ENCODE data around the gene TBC1D30.

TBC1D30 gene

DNA sequence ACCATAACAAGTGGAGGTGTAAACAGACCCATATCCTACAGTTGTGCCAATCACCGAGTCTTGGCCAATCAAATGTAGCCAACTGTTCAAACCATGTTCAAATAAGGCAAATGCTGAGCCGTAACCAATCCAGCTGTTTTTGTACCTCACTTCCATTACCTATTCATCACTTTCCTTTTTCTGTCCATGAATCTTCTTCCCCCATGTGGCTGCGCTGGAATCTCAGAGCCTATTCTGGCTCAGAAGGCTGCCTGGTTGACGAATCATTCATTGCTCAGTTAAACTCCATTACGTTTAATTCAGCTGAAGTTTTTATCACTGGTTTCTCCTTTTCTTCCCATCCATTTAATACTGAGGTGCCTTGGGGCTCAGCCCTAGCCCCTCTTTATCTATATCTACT lies 71.1 kb downstream of the TBC1D30 start:
- no peak for TF ChIP-seq ZFX (IDR thresholded peaks at IDR 0.05)
- TF ChIP-seq, protein P1, sequence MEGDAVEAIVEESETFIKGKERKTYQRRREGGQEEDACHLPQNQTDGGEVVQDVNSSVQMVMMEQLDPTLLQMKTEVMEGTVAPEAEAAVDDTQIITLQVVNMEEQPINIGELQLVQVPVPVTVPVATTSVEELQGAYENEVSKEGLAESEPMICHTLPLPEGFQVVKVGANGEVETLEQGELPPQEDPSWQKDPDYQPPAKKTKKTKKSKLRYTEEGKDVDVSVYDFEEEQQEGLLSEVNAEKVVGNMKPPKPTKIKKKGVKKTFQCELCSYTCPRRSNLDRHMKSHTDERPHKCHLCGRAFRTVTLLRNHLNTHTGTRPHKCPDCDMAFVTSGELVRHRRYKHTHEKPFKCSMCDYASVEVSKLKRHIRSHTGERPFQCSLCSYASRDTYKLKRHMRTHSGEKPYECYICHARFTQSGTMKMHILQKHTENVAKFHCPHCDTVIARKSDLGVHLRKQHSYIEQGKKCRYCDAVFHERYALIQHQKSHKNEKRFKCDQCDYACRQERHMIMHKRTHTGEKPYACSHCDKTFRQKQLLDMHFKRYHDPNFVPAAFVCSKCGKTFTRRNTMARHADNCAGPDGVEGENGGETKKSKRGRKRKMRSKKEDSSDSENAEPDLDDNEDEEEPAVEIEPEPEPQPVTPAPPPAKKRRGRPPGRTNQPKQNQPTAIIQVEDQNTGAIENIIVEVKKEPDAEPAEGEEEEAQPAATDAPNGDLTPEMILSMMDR (conservative IDR thresholded peaks at IDR 0.05): no peak
- H3K27ac ChIP-seq: peak overlapping the region; percentile 77; the same call in 1 of the 2 replicates

DNA sequence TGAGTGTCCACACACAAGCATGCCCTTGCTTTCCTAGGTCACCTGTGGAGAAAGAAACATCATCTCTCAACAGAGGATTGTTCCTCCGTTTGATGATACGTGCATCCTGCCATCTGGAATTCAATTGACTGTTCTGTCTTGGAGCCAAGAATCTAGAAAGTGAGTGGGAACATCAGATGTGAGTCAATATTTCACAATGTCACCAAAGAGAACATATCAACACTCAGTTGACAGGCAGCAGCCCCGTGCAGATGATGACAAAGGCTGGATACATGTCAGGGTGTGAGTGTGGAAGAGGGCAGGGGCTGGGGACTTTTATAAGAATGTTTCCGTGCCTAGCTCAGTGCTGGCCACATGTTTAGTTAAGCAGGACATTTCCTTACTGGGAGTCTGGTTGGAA lies 76.1 kb downstream of the TBC1D30 start:
- TF ChIP-seq ZFX (IDR thresholded peaks at IDR 0.05): no peak
- TF ChIP-seq, protein P1 (conservative IDR thresholded peaks at IDR 0.05): no peak

DNA sequence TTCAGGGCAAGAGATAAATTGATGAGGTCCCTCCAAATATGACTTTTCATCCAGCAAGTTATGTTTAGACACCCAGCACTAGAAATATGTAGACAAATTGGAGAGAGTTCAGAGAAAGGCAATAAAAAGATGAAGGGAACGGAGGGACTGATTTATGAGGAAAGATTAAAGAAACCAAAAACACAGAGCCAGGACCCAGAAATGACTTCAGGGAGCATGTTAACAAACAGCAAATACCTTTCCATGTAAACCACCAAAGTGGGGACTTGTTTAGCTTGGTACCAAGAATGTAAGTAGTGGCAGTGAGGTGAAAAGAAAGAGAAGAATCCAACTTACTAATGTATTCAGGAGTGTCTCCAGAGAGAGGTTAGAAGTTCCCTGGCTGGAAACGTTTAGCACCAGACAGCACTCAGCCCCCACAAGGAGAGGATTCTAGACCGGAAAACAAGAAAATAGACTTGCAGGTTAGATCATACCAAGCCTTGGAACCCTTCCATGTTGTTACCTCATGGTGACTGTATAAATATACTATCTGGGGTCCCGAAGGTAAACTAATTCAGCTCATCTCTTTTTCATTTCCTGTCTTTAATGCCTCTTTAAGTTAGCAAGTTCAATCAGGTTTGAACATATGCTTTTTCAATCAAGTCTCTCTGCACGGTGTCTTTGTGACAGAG lies 79.2 kb downstream of the TBC1D30 start:
- TF ChIP-seq, protein P1 (conservative IDR thresholded peaks at IDR 0.05): no peak
- TF ChIP-seq ZFX (IDR thresholded peaks at IDR 0.05): no peak
- no peak overlapping the region for H3K27ac ChIP-seq

More for the DNA sequence above, 76.1 kb downstream of the TBC1D30 start:
- H3K27ac ChIP-seq: no peak overlapping the region

DNA sequence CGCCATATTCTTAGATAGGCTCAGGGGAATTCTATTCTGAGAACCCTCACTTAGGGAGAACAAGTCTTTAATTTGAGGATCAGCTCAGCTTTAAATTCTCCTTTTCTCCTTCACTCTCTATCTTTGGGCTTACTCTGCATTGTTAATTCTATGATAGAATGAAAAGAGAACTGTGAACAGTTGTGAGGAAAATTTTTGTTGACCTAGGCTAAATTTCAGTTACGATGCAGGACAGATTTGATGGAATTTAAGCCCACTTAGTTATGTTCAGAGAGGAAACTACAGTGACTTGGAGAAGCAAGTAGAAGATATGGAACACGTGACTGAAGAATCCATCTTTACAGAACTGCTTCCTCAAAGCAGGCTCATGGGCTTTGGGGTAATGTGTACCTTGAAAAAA lies 82.7 kb downstream of the TBC1D30 start:
- TF ChIP-seq, protein P1 (conservative IDR thresholded peaks at IDR 0.05): no peak
- TF ChIP-seq ZFX (IDR thresholded peaks at IDR 0.05): no peak
- no peak overlapping the region for H3K27ac ChIP-seq

DNA sequence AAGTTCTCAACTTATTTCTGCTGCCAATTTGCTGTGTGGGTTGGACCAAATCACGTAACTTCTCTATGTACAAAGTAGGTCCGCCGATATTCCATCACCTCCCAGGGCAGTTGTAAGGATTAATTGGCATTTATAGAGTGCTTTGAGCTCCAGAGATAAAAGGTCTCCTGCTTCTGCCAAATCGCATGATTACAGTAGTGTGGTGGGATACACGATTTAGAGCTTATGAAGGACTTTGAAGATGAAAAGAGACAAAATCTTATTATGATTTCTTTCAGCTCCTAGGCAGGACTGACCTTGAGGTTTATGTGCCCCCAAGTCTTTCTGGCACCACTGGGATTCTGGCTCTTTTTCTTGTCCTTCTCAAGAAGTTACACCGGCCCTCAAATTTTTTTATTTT lies 84.7 kb downstream of the TBC1D30 start:
- no peak for TF ChIP-seq ZFX (IDR thresholded peaks at IDR 0.05)
- TF ChIP-seq, protein P1 (conservative IDR thresholded peaks at IDR 0.05): no peak
- H3K27ac ChIP-seq: no peak overlapping the region

DNA sequence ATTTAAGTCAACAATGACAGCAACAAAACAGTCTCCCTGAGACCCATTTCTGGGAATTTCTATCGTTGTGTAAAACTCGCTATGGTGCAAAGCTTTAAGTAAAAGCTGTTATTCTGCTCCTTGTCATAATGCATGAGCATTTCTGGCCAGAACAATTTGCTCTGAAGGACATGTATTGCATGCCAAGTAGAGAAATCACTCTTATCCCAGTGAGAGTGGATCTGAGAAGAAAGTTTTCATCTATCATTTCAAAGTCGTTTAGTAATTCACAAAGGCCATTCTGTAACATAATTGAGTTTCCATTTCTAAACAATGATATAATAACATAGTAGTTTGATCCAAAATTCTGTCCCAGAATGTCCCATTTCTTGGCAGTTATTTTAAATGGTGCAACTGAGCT lies 86.6 kb downstream of the TBC1D30 start:
- no peak for TF ChIP-seq ZFX (IDR thresholded peaks at IDR 0.05)
- TF ChIP-seq, protein P1 (conservative IDR thresholded peaks at IDR 0.05): no peak
- no peak overlapping the region for H3K27ac ChIP-seq

DNA sequence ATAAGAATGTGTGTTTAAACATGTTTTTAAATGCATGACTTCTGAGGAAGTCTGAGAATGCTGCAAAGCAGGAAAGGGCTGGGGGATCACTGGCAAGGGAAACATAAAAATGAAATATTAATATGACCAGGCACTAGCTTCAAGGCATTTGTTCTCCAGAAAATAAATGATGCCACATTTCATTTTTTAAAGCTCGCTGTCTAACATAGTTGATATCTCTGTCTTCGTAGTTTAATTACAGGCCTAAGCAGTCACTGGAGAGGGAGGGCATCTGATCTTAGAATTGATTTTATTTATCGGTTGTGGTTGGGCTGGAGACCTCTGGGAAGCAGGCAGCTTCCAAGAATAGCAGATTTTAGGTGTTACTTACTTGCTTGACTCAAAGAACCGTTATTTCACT lies 87.5 kb downstream of the TBC1D30 start:
- no peak overlapping the region for H3K27ac ChIP-seq
- TF ChIP-seq, protein P1 (conservative IDR thresholded peaks at IDR 0.05): no peak
- no peak for TF ChIP-seq ZFX (IDR thresholded peaks at IDR 0.05)
